Hepatocyte (in vitro differentiated cells): ENCODE data around the gene RPAP2. TPM values are rescaled to one million over a fixed set of nuclear protein-coding genes. Genes with fewer than 3 reads are reported as not detected.
"Not testable (repeated sequence)": the region's sequence is repeated elsewhere in the genome, so short reads cannot be mapped to it uniquely, and the experiment has no call there.

Experiments used
- DNase-seq: peaks from one replicate; pipeline ENCODE4 v3.0.0-alpha.2; 2016; ENCODE audit warnings: low spot score
- H2AFZ ChIP-seq: fragments of 200-600 bp; sonication (generic); 2 replicates; pipeline ENCODE4 v1.6.0; 2016; ENCODE audit warnings: antibody characterized with exemption, mild to moderate bottlenecking
- H3K27ac ChIP-seq: fragments of 200-600 bp; sonication (generic); 2 replicates; pipeline ENCODE4 v1.5.1; 2016; ENCODE audit warnings: mild to moderate bottlenecking
- H3K27me3 ChIP-seq: fragments of 200-600 bp; sonication (generic); 2 replicates; pipeline ENCODE4 v1.6.1; 2016
- H3K36me3 ChIP-seq: fragments of 200-600 bp; sonication (generic); replicated peaks from 2 replicates; pipeline ENCODE4 v1.5.1; 2016; ENCODE audit warnings: low read depth; ENCODE audit not compliant: insufficient read depth
- H3K4me1 ChIP-seq: fragments of 200-600 bp; sonication (generic); 2 replicates; pipeline ENCODE4 v1.5.1; 2016; ENCODE audit warnings: mild to moderate bottlenecking, moderate library complexity; ENCODE audit not compliant: insufficient read depth
- H3K4me2 ChIP-seq: fragments of 200-600 bp; sonication (generic); 2 replicates; pipeline ENCODE4 v1.6.0; 2016
- H3K4me3 ChIP-seq: fragments of 200-600 bp; sonication (generic); 2 replicates; pipeline ENCODE4 v1.5.1; 2016; ENCODE audit warnings: mild to moderate bottlenecking
- H3K79me2 ChIP-seq: fragments of 200-600 bp; sonication (generic); 2 replicates; pipeline ENCODE4 v1.6.0; 2017; ENCODE audit warnings: mild to moderate bottlenecking
- H3K9me2 ChIP-seq: fragments of 200-600 bp; sonication (generic); replicated peaks from 2 replicates; pipeline ENCODE4 v1.6.0; 2017; ENCODE audit warnings: mild to moderate bottlenecking; ENCODE audit not compliant: insufficient read depth
- H3K9me3 ChIP-seq: fragments of 200-600 bp; sonication (generic); 2 replicates; pipeline ENCODE4 v1.5.1; 2016; ENCODE audit warnings: low read depth, mild to moderate bottlenecking
- H4K20me1 ChIP-seq: fragments of 200-600 bp; sonication (generic); 2 replicates; pipeline ENCODE4 v1.6.0; 2016; ENCODE audit warnings: mild to moderate bottlenecking; ENCODE audit not compliant: insufficient read depth, poor library complexity, severe bottlenecking
- CTCF ChIP-seq: fragments of 200-600 bp; sonication (generic); IDR thresholded peaks from 2 replicates; pipeline ENCODE4 v1.5.1; 2016; ENCODE audit warnings: antibody characterized with exemption, mild to moderate bottlenecking; ENCODE audit not compliant: poor library complexity
- EZH2 ChIP-seq: fragments of 200-600 bp; sonication (generic); IDR thresholded peaks from 2 replicates; pipeline ENCODE4 v1.6.1; 2016; ENCODE audit warnings: antibody characterized with exemption, mild to moderate bottlenecking, borderline replicate concordance
- EZH2phosphoT487 ChIP-seq: fragments of 200-600 bp; sonication (generic); IDR thresholded peaks from one replicate; pipeline ENCODE4 v1.6.1; 2018; ENCODE audit warnings: antibody characterized with exemption, mild to moderate bottlenecking, low read depth, moderate library complexity; ENCODE audit not compliant: unreplicated experiment, severe bottlenecking
- WGBS: methylation state at CpG from one replicate; pipeline ENCODE4 v1.1.6; 2016; ENCODE audit warnings: low lambda C conversion rate; ENCODE audit errors: missing lambda C conversion rate; 5-methylcytosine and 5-hydroxymethylcytosine counted together
- polyA plus RNA-seq: library from polyadenylated mRNA; unstranded; fragments of >200 nt; fragmentation: Nextera tagmentation; extraction: Ambion mirVana; gene quantifications from 2 replicates; pipeline ENCODE4 v1.2.1, GENCODE V29; 2016
- total RNA-seq: library from RNA; depleted of rRNA; stranded (reverse); fragments of >200 nt; gene quantifications from 2 replicates; pipeline ENCODE4 v1.2.3, GENCODE V29; 2014

The RPAP2 gene
- total and polyA plus RNA-seq, 2 experiments from 2014 or later = 20.7 to 23.4 TPM

GRCh38 chr1:92281411-92281810, 17.4 kb upstream of the RPAP2 start:
- 96% methylated on average over 2 of the region's 2 CpGs for WGBS
- H3K4me1 ChIP-seq, H3K4me3 ChIP-seq, H3K4me2 ChIP-seq, H4K20me1 ChIP-seq, H3K79me2 ChIP-seq, H3K9me3 ChIP-seq, H3K27me3 ChIP-seq, H3K9me2 ChIP-seq, H3K27ac ChIP-seq, H2AFZ ChIP-seq, DNase-seq, H3K36me3 ChIP-seq: not testable (repeated sequence)

- H4K20me1 ChIP-seq = no peaks in the 10 kb centered on the region
- H3K4me2 ChIP-seq = no peak overlapping the region
- H3K79me2 ChIP-seq = no peaks in the 10 kb centered on the region
- no peak overlapping the region for H2AFZ ChIP-seq
- H3K9me3 ChIP-seq = no peaks in the 10 kb centered on the region
- no peaks in the 10 kb centered on the region for H3K9me2 ChIP-seq
- H3K4me3 ChIP-seq = no peak overlapping the region
- peak; percentile 66 for DNase-seq
- no peaks in the 10 kb centered on the region for H3K36me3 ChIP-seq
- H3K27me3 ChIP-seq = no peaks in the 10 kb centered on the region
- no peak overlapping the region for H3K27ac ChIP-seq
- no peaks in the 10 kb centered on the region for H3K4me1 ChIP-seq
- peak; percentile 93 for TF ChIP-seq CTCF
- no peak for TF ChIP-seq EZH2
- 40% methylated on average over 3 of the region's 3 CpGs for WGBS
Observed at GRCh38 chr1:92291372-92291999, 7.4 kb upstream of the RPAP2 start.

GRCh38 chr1:92298213-92298572, 666 bp upstream of the RPAP2 start:
- TF ChIP-seq CTCF (peak; percentile 50), EZH2 (no peak)
- H3K4me2 ChIP-seq = peak overlapping the region; percentile 83
- 9% methylated on average over 3 of the region's 3 CpGs for WGBS
- peak overlapping the region; percentile 73 for H3K4me3 ChIP-seq
- H3K9me3 ChIP-seq = no peaks in the 10 kb centered on the region
- peaks cover 43% of the 10 kb centered on the region for H3K79me2 ChIP-seq
- H3K27ac ChIP-seq = peak overlapping the region; percentile 97
- peaks cover 7% of the 10 kb centered on the region for H4K20me1 ChIP-seq
- no peaks in the 10 kb centered on the region for H3K4me1 ChIP-seq
- no peaks in the 10 kb centered on the region for H3K9me2 ChIP-seq
- no peaks in the 10 kb centered on the region for H3K36me3 ChIP-seq
- H2AFZ ChIP-seq = peak overlapping the region; percentile 91
- DNase-seq = peak; percentile 16
- no peaks in the 10 kb centered on the region for H3K27me3 ChIP-seq

- peak overlapping the region; percentile 97 for H3K27ac ChIP-seq
Observed at GRCh38 chr1:92299477-92300150, 755 bp downstream of the RPAP2 start.

More at GRCh38 chr1:92299477-92300150, 755 bp downstream of the RPAP2 start:
- no peaks in the 10 kb centered on the region for H3K9me3 ChIP-seq
- peak overlapping the region; percentile 83 for H3K4me2 ChIP-seq
- WGBS = 42% methylated on average over 11 of the region's 11 CpGs
- H3K4me3 ChIP-seq = peak overlapping the region; percentile 73
- H2AFZ ChIP-seq = peak overlapping the region; percentile 91
- H3K4me1 ChIP-seq = no peaks in the 10 kb centered on the region
- peaks cover 43% of the 10 kb centered on the region for H3K79me2 ChIP-seq
- TF ChIP-seq EZH2phosphoT487 (no peak), EZH2 (no peak), CTCF (no peak)
- no peaks in the 10 kb centered on the region for H3K36me3 ChIP-seq
- H4K20me1 ChIP-seq = peaks cover 7% of the 10 kb centered on the region
- no peaks in the 10 kb centered on the region for H3K27me3 ChIP-seq
- peak; percentile 5 for DNase-seq
- H3K9me2 ChIP-seq = no peaks in the 10 kb centered on the region
